Measurements from ENCODE around the gene PCDHGC3.
"Not testable (repeated sequence)": the region's sequence is repeated elsewhere in the genome, so short reads cannot be mapped to it uniquely, and the experiment has no call there.

PCDHGC3 gene

GRCh38 chr5:141475625-141476131 lies at the start of gene PCDHGC3:
TSS of gene PCDHGC3 (plus strand) at chr5:141475966. CDS start at chr5:141476117, 151 bp downstream.
- H3K4me3 ChIP-seq (ENCODE audit: low read depth in 1 of 2, low read length in 2 of 2), result peak within 1 kb of the TSS; percentile 87
- H3K27ac ChIP-seq (ENCODE audit: low read depth, low read length), result peak within 1 kb of the TSS; percentile 22
- no peaks in the 10 kb centered on the region for H3K9me3 ChIP-seq (ENCODE audit: control insufficient read depth in 1 of 2, low read length in 2 of 2)
- H3K4me1 ChIP-seq (ENCODE audit: control insufficient read depth in 1 of 2, insufficient read depth in 2 of 2, low read length in 2 of 2), result peaks cover 29% of the 10 kb centered on the region in 2 donors
- peak within 1 kb of the TSS; percentile 58 to 79 for H3K9ac ChIP-seq (ENCODE audit: low read depth in 1 of 2, low read length in 2 of 2)
- peaks cover 16 to 24% of the 10 kb centered on the region in 2 donors for H3K27me3 ChIP-seq (ENCODE audit: control insufficient read depth in 1 of 2, insufficient read depth in 2 of 2, low read length in 2 of 2)
- no peaks in the 10 kb centered on the region for H3K36me3 ChIP-seq (ENCODE audit: control insufficient read depth in 1 of 2, insufficient read depth in 2 of 2, low read length in 2 of 2)

GRCh38 chr5:141427783-141428426 lies 47.9 kb upstream of the PCDHGC3 start:
- H3K4me3 ChIP-seq (ENCODE audit: low read depth in 1 of 2, low read length in 2 of 2), result no peak overlapping the region

DNA sequence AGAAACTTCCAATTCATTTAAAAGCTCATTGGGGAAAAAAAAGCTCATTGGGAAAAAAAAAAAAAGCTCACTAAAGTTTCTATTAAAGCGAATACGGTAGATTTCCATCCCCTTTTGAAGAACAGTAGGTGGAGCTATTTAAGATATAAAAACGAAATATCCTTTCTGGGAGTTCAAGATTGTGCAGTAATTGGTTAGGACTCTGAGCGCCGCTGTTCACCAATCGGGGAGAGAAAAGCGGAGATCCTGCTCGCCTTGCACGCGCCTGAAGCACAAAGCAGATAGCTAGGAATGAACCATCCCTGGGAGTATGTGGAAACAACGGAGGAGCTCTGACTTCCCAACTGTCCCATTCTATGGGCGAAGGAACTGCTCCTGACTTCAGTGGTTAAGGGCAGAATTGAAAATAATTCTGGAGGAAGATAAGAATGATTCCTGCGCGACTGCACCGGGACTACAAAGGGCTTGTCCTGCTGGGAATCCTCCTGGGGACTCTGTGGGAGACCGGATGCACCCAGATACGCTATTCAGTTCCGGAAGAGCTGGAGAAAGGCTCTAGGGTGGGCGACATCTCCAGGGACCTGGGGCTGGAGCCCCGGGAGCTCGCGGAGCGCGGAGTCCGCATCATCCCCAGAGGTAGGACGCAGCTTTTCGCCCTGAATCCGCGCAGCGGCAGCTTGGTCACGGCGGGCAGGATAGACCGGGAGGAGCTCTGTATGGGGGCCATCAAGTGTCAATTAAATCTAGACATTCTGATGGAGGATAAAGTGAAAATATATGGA lies 45.2 kb upstream of the PCDHGC3 start, which contains the start of gene PCDHGA12:
PCDHGA12 (plus strand) TSS at position 176 of the 782 bp plus-strand sequence; CDS start at position 429, 253 bp downstream.
- Histone ChIP-seq H3K27me3 (ENCODE audit: control insufficient read depth in 1 of 2, insufficient read depth in 2 of 2, low read length in 2 of 2) (no peaks in the 10 kb centered on the region), H3K9ac (ENCODE audit: low read depth in 1 of 2, low read length in 2 of 2) (no peak within 1 kb of the TSS), H3K4me1 (ENCODE audit: control insufficient read depth in 1 of 2, insufficient read depth in 2 of 2, low read length in 2 of 2) (no peaks in the 10 kb centered on the region), H3K9me3 (ENCODE audit: control insufficient read depth in 1 of 2, low read length in 2 of 2) (peaks cover 51 to 55% of the 10 kb centered on the region in 2 donors), H3K36me3 (ENCODE audit: control insufficient read depth in 1 of 2, insufficient read depth in 2 of 2, low read length in 2 of 2) (no peaks in the 10 kb centered on the region), H3K27ac (ENCODE audit: low read depth, low read length) (no peak within 1 kb of the TSS), H3K4me3 (ENCODE audit: low read depth in 1 of 2, low read length in 2 of 2) (peak within 1 kb of the TSS; percentile 32 to 35)

More at GRCh38 chr5:141427783-141428426, 47.9 kb upstream of the PCDHGC3 start:
- H3K4me1 ChIP-seq (ENCODE audit: control insufficient read depth in 1 of 2, insufficient read depth in 2 of 2, low read length in 2 of 2), result no peaks in the 10 kb centered on the region
- H3K27me3 ChIP-seq (ENCODE audit: control insufficient read depth in 1 of 2, insufficient read depth in 2 of 2, low read length in 2 of 2), result no peaks in the 10 kb centered on the region
- peaks cover 56 to 73% of the 10 kb centered on the region in 2 donors for H3K9me3 ChIP-seq (ENCODE audit: control insufficient read depth in 1 of 2, low read length in 2 of 2)
- no peak overlapping the region for H3K27ac ChIP-seq (ENCODE audit: low read depth, low read length)
- H3K9ac ChIP-seq (ENCODE audit: low read depth in 1 of 2, low read length in 2 of 2), result no peak overlapping the region
- no peaks in the 10 kb centered on the region for H3K36me3 ChIP-seq (ENCODE audit: control insufficient read depth in 1 of 2, insufficient read depth in 2 of 2, low read length in 2 of 2)

GRCh38 chr5:141431286-141431685 lies 44.5 kb upstream of the PCDHGC3 start:
- H3K36me3 ChIP-seq (ENCODE audit: control insufficient read depth in 1 of 2, insufficient read depth in 2 of 2, low read length in 2 of 2), result no peaks in the 10 kb centered on the region
- H3K27ac ChIP-seq (ENCODE audit: low read depth, low read length), result no peak overlapping the region
- peak overlapping the region in 1 of 2 donors; percentile 32 for H3K4me3 ChIP-seq (ENCODE audit: low read depth in 1 of 2, low read length in 2 of 2)
- H3K4me1 ChIP-seq (ENCODE audit: control insufficient read depth in 1 of 2, insufficient read depth in 2 of 2, low read length in 2 of 2), result no peaks in the 10 kb centered on the region
- peaks cover 43 to 49% of the 10 kb centered on the region in 2 donors for H3K9me3 ChIP-seq (ENCODE audit: control insufficient read depth in 1 of 2, low read length in 2 of 2)
- no peak overlapping the region for H3K9ac ChIP-seq (ENCODE audit: low read depth in 1 of 2, low read length in 2 of 2)
- no peaks in the 10 kb centered on the region for H3K27me3 ChIP-seq (ENCODE audit: control insufficient read depth in 1 of 2, insufficient read depth in 2 of 2, low read length in 2 of 2)

DNA sequence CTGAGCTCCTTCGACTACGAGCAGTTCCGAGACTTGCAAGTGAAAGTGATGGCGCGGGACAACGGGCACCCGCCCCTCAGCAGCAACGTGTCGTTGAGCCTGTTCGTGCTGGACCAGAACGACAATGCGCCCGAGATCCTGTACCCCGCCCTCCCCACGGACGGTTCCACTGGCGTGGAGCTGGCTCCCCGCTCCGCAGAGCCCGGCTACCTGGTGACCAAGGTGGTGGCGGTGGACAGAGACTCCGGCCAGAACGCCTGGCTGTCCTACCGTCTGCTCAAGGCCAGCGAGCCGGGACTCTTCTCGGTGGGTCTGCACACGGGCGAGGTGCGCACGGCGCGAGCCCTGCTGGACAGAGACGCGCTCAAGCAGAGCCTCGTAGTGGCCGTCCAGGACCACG lies 43.5 kb upstream of the PCDHGC3 start:
- not testable (repeated sequence) for H3K27me3 ChIP-seq (ENCODE audit: control insufficient read depth in 1 of 2, insufficient read depth in 2 of 2, low read length in 2 of 2)
- peak overlapping the region in 1 of 2 donors; percentile 9 for H3K4me3 ChIP-seq (ENCODE audit: low read depth in 1 of 2, low read length in 2 of 2)
- peaks cover 35 to 40% of the 10 kb centered on the region in 2 donors for H3K9me3 ChIP-seq (ENCODE audit: control insufficient read depth in 1 of 2, low read length in 2 of 2)

GRCh38 chr5:141432726-141433125 lies 43.0 kb upstream of the PCDHGC3 start:
- H3K4me1 ChIP-seq (ENCODE audit: control insufficient read depth in 1 of 2, insufficient read depth in 2 of 2, low read length in 2 of 2); H3K4me3 ChIP-seq (ENCODE audit: low read depth in 1 of 2, low read length in 2 of 2); H3K36me3 ChIP-seq (ENCODE audit: control insufficient read depth in 1 of 2, insufficient read depth in 2 of 2, low read length in 2 of 2); H3K27ac ChIP-seq (ENCODE audit: low read depth, low read length); H3K27me3 ChIP-seq (ENCODE audit: control insufficient read depth in 1 of 2, insufficient read depth in 2 of 2, low read length in 2 of 2); H3K9ac ChIP-seq (ENCODE audit: low read depth in 1 of 2, low read length in 2 of 2): not testable (repeated sequence)
- H3K9me3 ChIP-seq (ENCODE audit: control insufficient read depth in 1 of 2, low read length in 2 of 2), result peaks cover 31 to 36% of the 10 kb centered on the region in 2 donors

More for the DNA sequence above, 43.5 kb upstream of the PCDHGC3 start:
- not testable (repeated sequence) for H3K9ac ChIP-seq (ENCODE audit: low read depth in 1 of 2, low read length in 2 of 2); H3K36me3 ChIP-seq (ENCODE audit: control insufficient read depth in 1 of 2, insufficient read depth in 2 of 2, low read length in 2 of 2); H3K27ac ChIP-seq (ENCODE audit: low read depth, low read length); H3K4me1 ChIP-seq (ENCODE audit: control insufficient read depth in 1 of 2, insufficient read depth in 2 of 2, low read length in 2 of 2)

DNA sequence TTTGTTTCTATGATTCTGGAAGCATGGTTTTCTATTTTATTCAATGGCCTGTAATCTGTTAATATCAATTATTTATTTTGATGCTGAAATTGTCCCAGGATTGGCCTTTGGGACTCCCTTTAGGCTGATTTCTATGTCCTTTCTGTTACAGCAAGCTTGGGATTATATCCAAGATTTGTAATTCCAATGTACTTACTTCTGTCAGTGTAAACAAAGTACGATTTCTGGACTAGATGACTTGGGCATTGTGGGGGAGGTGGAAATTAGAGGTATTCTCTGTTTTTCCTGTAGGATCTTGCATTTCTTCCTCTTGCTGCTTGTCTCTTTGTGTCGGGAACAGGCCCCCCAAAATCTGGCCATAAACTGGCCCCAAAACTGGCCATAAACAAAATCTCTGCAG lies 41.8 kb upstream of the PCDHGC3 start:
- no peaks in the 10 kb centered on the region for H3K36me3 ChIP-seq (ENCODE audit: control insufficient read depth in 1 of 2, insufficient read depth in 2 of 2, low read length in 2 of 2)
- H3K27me3 ChIP-seq (ENCODE audit: control insufficient read depth in 1 of 2, insufficient read depth in 2 of 2, low read length in 2 of 2), result no peaks in the 10 kb centered on the region
- H3K4me3 ChIP-seq (ENCODE audit: low read depth in 1 of 2, low read length in 2 of 2), result no peak overlapping the region
- H3K27ac ChIP-seq (ENCODE audit: low read depth, low read length), result no peak overlapping the region
- peaks cover 21 to 29% of the 10 kb centered on the region in 2 donors for H3K9me3 ChIP-seq (ENCODE audit: control insufficient read depth in 1 of 2, low read length in 2 of 2)
- H3K9ac ChIP-seq (ENCODE audit: low read depth in 1 of 2, low read length in 2 of 2), result no peak overlapping the region
- H3K4me1 ChIP-seq (ENCODE audit: control insufficient read depth in 1 of 2, insufficient read depth in 2 of 2, low read length in 2 of 2), result no peaks in the 10 kb centered on the region

DNA sequence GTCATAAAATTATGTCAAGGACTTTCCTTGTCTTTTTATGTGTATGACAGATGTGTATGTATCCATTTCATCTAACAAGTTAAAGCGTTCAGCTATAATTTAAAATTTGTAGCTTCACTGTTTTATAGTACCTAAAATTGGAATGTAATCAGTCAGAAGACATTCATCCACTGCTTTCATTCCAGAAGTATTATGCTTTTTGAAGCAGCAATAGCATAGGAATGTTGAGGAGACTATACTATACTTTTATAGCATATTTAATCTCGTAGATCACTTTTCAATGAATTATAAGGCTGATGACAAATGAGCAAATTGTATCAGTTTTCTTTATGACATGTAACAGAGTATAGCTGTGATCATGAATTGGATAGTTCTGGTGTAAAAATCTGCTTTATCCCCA lies 38.5 kb upstream of the PCDHGC3 start:
- Histone ChIP-seq H3K36me3 (ENCODE audit: control insufficient read depth in 1 of 2, insufficient read depth in 2 of 2, low read length in 2 of 2) (no peaks in the 10 kb centered on the region), H3K9me3 (ENCODE audit: control insufficient read depth in 1 of 2, low read length in 2 of 2) (peaks cover 13 to 25% of the 10 kb centered on the region in 2 donors), H3K27me3 (ENCODE audit: control insufficient read depth in 1 of 2, insufficient read depth in 2 of 2, low read length in 2 of 2) (no peaks in the 10 kb centered on the region), H3K27ac (ENCODE audit: low read depth, low read length) (no peak overlapping the region), H3K4me1 (ENCODE audit: control insufficient read depth in 1 of 2, insufficient read depth in 2 of 2, low read length in 2 of 2) (no peaks in the 10 kb centered on the region), H3K9ac (ENCODE audit: low read depth in 1 of 2, low read length in 2 of 2) (no peak overlapping the region), H3K4me3 (ENCODE audit: low read depth in 1 of 2, low read length in 2 of 2) (no peak overlapping the region)

- no peak overlapping the region for H3K27ac ChIP-seq (ENCODE audit: low read depth, low read length)
- no peak overlapping the region for H3K9ac ChIP-seq (ENCODE audit: low read depth in 1 of 2, low read length in 2 of 2)
- no peak overlapping the region for H3K4me3 ChIP-seq (ENCODE audit: low read depth in 1 of 2, low read length in 2 of 2)
- no peaks in the 10 kb centered on the region for H3K27me3 ChIP-seq (ENCODE audit: control insufficient read depth in 1 of 2, insufficient read depth in 2 of 2, low read length in 2 of 2)
- no peaks in the 10 kb centered on the region for H3K4me1 ChIP-seq (ENCODE audit: control insufficient read depth in 1 of 2, insufficient read depth in 2 of 2, low read length in 2 of 2)
- peaks cover 9 to 17% of the 10 kb centered on the region in 2 donors for H3K9me3 ChIP-seq (ENCODE audit: control insufficient read depth in 1 of 2, low read length in 2 of 2)
- no peaks in the 10 kb centered on the region for H3K36me3 ChIP-seq (ENCODE audit: control insufficient read depth in 1 of 2, insufficient read depth in 2 of 2, low read length in 2 of 2)
Observed at GRCh38 chr5:141439411-141440141, 36.2 kb upstream of the PCDHGC3 start.
